ENCODE results near the gene SYAP1. TPM values are rescaled to one million over a fixed set of nuclear protein-coding genes. Genes with fewer than 3 reads are reported as not detected.
A peak's percentile ranks its signal among the peaks of the same experiment; 100 is the strongest.
"Not testable (repeated sequence)": the region's sequence is repeated elsewhere in the genome, so short reads cannot be mapped to it uniquely, and the experiment has no call there.

The SYAP1 gene
- polyA plus RNA-seq, 1 experiment, result 16.2 TPM

DNA sequence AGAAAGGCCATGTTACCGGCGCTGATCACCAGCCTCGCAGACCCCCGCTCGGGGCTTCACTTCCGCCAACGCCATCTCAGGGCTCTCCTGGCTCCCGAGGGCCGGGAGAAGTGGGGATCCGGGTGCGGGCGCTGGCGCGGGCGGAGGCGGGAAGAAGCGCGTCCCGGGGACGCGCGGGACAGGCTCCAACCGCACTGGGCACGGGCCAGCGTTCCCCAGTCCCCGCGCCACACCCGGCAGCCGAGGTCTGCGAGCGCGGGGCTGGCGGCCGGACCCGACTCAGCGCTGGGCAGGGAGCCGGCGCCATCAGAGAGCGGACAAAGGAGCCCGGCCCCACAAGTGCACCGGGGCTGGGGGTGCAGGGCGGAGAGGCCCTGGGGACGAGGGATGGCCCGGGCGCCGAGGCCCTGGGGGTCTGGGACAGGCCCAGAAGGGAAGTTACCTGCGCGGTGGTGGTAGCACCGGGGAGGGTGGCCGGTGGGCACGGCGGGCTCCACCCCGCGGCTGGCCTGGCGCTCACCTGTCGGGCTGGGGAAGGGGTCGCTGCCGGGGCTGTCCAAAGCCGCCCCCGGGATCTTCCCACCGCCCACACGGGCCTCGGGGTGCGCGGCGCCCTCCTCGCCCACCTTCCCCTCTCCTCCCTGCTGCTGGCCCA, 7.4 kb upstream of the SYAP1 start:
- no peak for DNase-seq (ENCODE audit: low read depth, low spot score)
- ChIA-PET POLR2A (no interaction called here), CTCF (no interaction called here)
- Histone ChIP-seq H3K27ac (ENCODE audit: low read depth, low read length) (no peak overlapping the region), H3K9me3 (ENCODE audit: control insufficient read depth, insufficient read depth, low read length) (no peaks in the 10 kb centered on the region), H3K4me3 (ENCODE audit: low read depth, low read length) (peak overlapping the region; percentile 66), H3K27me3 (ENCODE audit: control insufficient read depth, insufficient read depth, low read length) (no peaks in the 10 kb centered on the region)
- TF ChIP-seq, protein P1, sequence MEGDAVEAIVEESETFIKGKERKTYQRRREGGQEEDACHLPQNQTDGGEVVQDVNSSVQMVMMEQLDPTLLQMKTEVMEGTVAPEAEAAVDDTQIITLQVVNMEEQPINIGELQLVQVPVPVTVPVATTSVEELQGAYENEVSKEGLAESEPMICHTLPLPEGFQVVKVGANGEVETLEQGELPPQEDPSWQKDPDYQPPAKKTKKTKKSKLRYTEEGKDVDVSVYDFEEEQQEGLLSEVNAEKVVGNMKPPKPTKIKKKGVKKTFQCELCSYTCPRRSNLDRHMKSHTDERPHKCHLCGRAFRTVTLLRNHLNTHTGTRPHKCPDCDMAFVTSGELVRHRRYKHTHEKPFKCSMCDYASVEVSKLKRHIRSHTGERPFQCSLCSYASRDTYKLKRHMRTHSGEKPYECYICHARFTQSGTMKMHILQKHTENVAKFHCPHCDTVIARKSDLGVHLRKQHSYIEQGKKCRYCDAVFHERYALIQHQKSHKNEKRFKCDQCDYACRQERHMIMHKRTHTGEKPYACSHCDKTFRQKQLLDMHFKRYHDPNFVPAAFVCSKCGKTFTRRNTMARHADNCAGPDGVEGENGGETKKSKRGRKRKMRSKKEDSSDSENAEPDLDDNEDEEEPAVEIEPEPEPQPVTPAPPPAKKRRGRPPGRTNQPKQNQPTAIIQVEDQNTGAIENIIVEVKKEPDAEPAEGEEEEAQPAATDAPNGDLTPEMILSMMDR (IDR thresholded peaks at IDR 0.05; ENCODE audit: low read depth, low read length), result no peak

DNA sequence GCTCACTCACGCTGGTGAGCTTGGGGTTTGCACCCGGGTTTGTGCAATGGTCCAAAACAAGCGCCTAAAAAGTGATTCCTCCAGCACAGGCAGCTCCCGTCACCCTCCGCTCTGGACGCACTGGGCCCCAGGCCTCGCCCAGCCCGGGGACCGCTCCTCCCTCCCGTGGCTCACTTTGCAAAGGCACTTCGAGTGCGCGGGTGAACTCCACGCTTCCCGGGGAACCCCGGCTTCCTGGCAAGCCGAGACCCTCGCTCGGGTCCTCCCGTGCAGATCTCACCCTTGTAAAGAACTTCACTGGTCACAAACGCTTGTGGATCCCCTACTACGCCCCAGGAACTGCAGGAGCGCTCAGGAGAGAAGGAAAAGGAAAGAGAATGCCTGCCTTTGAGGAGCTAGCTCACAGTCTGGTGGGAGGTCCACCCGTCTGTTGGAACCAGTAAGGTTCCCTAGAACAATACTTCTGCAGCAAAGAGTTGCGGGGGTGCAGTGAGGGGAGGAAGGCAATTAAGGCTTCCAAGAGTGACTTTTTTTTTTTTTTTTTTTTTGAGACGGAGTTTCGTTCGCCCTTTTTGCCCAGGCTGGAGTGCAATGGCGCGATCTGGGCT, 6.8 kb upstream of the SYAP1 start, which contains the start of gene CTPS2:
TSS of gene CTPS2 (minus strand) at position 122 of the 608 bp plus-strand sequence. CDS start 9,767 bp downstream, outside the sequence.
- peak within 1 kb of the TSS; percentile 66 for H3K4me3 ChIP-seq (ENCODE audit: low read depth, low read length)
- TF ChIP-seq, protein P1 (IDR thresholded peaks at IDR 0.05; ENCODE audit: low read depth, low read length), result no peak
- H3K9me3 ChIP-seq (ENCODE audit: control insufficient read depth, insufficient read depth, low read length), result no peaks in the 10 kb centered on the region
- CTCF ChIA-PET, result no interaction called here
- no peak within 1 kb of the TSS for H3K27ac ChIP-seq (ENCODE audit: low read depth, low read length)
- POLR2A ChIA-PET, result interaction anchor here (0.7 kb wide), 1 partner anchor 391 kb away, joined by 13 read pairs; no protein-coding TSS in a partner anchor
- DNase-seq (ENCODE audit: low read depth, low spot score), result no peak
- no peaks in the 10 kb centered on the region for H3K27me3 ChIP-seq (ENCODE audit: control insufficient read depth, insufficient read depth, low read length)

GRCh38 chrX:16714504-16714903, 4.9 kb upstream of the SYAP1 start:
- H3K27me3 ChIP-seq (ENCODE audit: control insufficient read depth, insufficient read depth, low read length), result no peaks in the 10 kb centered on the region
- no peak overlapping the region for H3K27ac ChIP-seq (ENCODE audit: low read depth, low read length)
- no peak overlapping the region for H3K4me3 ChIP-seq (ENCODE audit: low read depth, low read length)
- no peak for DNase-seq (ENCODE audit: low read depth, low spot score)
- ChIA-PET CTCF (no interaction called here), POLR2A (no interaction called here)
- H3K9me3 ChIP-seq (ENCODE audit: control insufficient read depth, insufficient read depth, low read length), result no peaks in the 10 kb centered on the region
- TF ChIP-seq, protein P1 (IDR thresholded peaks at IDR 0.05; ENCODE audit: low read depth, low read length), result no peak

- H3K27me3 ChIP-seq (ENCODE audit: control insufficient read depth, insufficient read depth, low read length); H3K9me3 ChIP-seq (ENCODE audit: control insufficient read depth, insufficient read depth, low read length); POLR2A ChIA-PET; H3K27ac ChIP-seq (ENCODE audit: low read depth, low read length); CTCF ChIA-PET; H3K4me3 ChIP-seq (ENCODE audit: low read depth, low read length); DNase-seq (ENCODE audit: low read depth, low spot score): not testable (repeated sequence)
These were observed 3.8 kb upstream of the SYAP1 start for GRCh38 chrX:16715638-16716037.

DNA sequence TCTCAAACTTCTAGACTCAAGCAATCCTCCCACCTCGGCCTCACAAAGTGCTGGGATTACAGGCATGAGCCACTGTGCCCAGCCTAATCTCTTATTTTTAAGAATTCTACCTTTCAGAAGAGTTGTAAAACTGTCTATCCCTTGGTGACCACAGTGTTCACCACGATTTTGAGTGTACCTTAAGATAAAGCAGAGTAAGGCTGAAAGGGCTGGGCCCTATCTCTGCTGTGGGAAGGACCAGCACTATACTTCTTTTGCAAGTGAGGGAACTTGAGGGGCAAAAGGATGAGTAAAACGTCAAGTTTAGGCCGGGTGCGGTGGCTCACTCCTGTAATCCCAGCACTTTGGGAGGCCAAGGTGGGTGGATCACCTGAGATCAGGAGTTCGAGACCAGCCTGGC, 3.0 kb upstream of the SYAP1 start:
- DNase-seq (ENCODE audit: low read depth, low spot score); POLR2A ChIA-PET; H3K4me3 ChIP-seq (ENCODE audit: low read depth, low read length); H3K27ac ChIP-seq (ENCODE audit: low read depth, low read length); H3K9me3 ChIP-seq (ENCODE audit: control insufficient read depth, insufficient read depth, low read length); CTCF ChIA-PET; H3K27me3 ChIP-seq (ENCODE audit: control insufficient read depth, insufficient read depth, low read length): not testable (repeated sequence)

DNA sequence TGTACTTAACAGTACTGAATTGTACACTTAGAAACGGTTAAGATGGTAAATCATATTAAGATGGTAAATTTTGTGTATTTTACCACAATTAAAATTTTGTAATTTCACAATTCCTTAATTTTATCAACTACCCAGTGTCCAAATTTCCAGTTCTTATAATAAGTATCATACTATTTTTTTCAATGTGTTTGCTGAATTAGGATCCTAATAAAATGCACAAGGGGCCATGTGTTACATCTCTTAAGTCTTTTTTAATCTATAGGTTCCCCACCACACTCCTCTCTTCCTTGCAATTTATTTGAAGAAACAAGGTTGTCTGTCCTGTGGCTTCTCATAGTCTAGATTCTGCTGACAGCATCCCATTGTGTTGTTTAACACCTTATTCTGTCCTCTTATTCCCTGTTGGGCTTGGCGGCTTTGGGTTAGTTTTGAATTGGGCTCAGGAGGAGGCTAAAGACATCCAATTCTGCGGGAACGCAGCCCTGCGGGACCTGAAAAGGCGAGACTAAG, 533 bp upstream of the SYAP1 start:
- Histone ChIP-seq H3K4me3 (ENCODE audit: low read depth, low read length) (peak overlapping the region; percentile 59), H3K27me3 (ENCODE audit: control insufficient read depth, insufficient read depth, low read length) (no peaks in the 10 kb centered on the region), H3K9me3 (ENCODE audit: control insufficient read depth, insufficient read depth, low read length) (no peaks in the 10 kb centered on the region), H3K27ac (ENCODE audit: low read depth, low read length) (peak overlapping the region; percentile 99)
- TF ChIP-seq, protein P1 (IDR thresholded peaks at IDR 0.05; ENCODE audit: low read depth, low read length), result no peak
- POLR2A ChIA-PET, result interaction anchor here (0.6 to 1.7 kb wide), 3 partner anchors 25 to 864 kb away, joined by 3 to 8 read pairs (median 3); partner anchors contain the start of gene AP1S2
- no peak for DNase-seq (ENCODE audit: low read depth, low spot score)
- CTCF ChIA-PET, result no interaction called here

Data from AG04450 (cell line).